NCI-H1105 treated with DMSO at 0.1 percent for 48 hours (cell line): ENCODE data around the gene CNP.

ENCODE experiments used
- DNase-seq: peaks from one replicate; lab custom pipeline; 2025; lab: John Stamatoyannopoulos, UW

Gene CNP

GRCh38 chr17:41972571-41973407, 6.2 kb downstream of the CNP start:
- DNase-seq, result peak; percentile 1

- no peak for DNase-seq
Observed at GRCh38 chr17:41973408-41973811, 6.8 kb downstream of the CNP start.

GRCh38 chr17:41974031-41974430, 7.4 kb downstream of the CNP start:
- DNase-seq, result no peak

GRCh38 chr17:41974658-41975057, 8.1 kb downstream of the CNP start:
- DNase-seq, result no peak

GRCh38 chr17:41975099-41976083, 8.8 kb downstream of the CNP start:
- no peak for DNase-seq

- DNase-seq, result no peak
Observed at GRCh38 chr17:41976142-41976768, 9.7 kb downstream of the CNP start.

GRCh38 chr17:41977991-41978390, 11.4 kb downstream of the CNP start:
- DNase-seq, result no peak

- no peak for DNase-seq
Observed at GRCh38 chr17:41982026-41982760, 15.6 kb downstream of the CNP start.

- no peak for DNase-seq
Observed at GRCh38 chr17:41984454-41984853, 17.9 kb downstream of the CNP start.

- DNase-seq, result no peak
Observed at GRCh38 chr17:41985919-41986318, 19.3 kb downstream of the CNP start.

- no peak for DNase-seq
Observed at GRCh38 chr17:41986634-41987033, 20.0 kb downstream of the CNP start.

GRCh38 chr17:41987642-41988041, 21.0 kb downstream of the CNP start:
- DNase-seq, result no peak

GRCh38 chr17:41988418-41988817, 21.8 kb downstream of the CNP start:
- no peak for DNase-seq

GRCh38 chr17:41989702-41990419, 23.3 kb downstream of the CNP start:
- no peak for DNase-seq

GRCh38 chr17:41992576-41992975, 26.0 kb downstream of the CNP start:
- no peak for DNase-seq

- no peak for DNase-seq
Observed at GRCh38 chr17:41996855-41997164, 30.2 kb downstream of the CNP start.

GRCh38 chr17:41998497-41998896, 31.9 kb downstream of the CNP start:
- DNase-seq, result no peak

- no peak for DNase-seq
Observed at GRCh38 chr17:42000413-42001133, 34.0 kb downstream of the CNP start.

GRCh38 chr17:42001729-42002128, 35.1 kb downstream of the CNP start:
- no peak for DNase-seq

- DNase-seq, result no peak
Observed at GRCh38 chr17:42002175-42002791, 35.7 kb downstream of the CNP start.
